Left ventricle myocardium superior (tissue), 1 donor: ENCODE results near the gene SPINK1. TPM values are rescaled to one million over a fixed set of nuclear protein-coding genes. Genes with fewer than 3 reads are reported as not detected.
A peak's percentile ranks its signal among the peaks of the same experiment; 100 is the strongest.
"Not testable (repeated sequence)": the region's sequence is repeated elsewhere in the genome, so short reads cannot be mapped to it uniquely, and the experiment has no call there.

Experiments
- ATAC-seq: fragments of 200-7000 bp; cut with Tn5 transposase; one replicate; pipeline ENCODE4 v1.9.1; 2020; ENCODE audit warnings: mild to moderate bottlenecking, moderate library complexity
- DNase-seq: peaks from one replicate; pipeline ENCODE4 v3.0.0-alpha.2; 2020
- intact Hi-C: fragments of 100-400 bp; cut with micrococcal nuclease; formaldehyde crosslinking; loops from one replicate; pipeline ENCODE4 v1.11.0; 2022
- long read RNA-seq: library from polyadenylated mRNA; unstranded; transcript quantifications from one replicate; pipeline ENCODE4 v2.0.0, GENCODE V29; 2021
- total RNA-seq: library from RNA; stranded (reverse); fragmentation: NEBNext Ultra II Directional; extraction: Animal tissue kit (Norgen Biotek cat#: 25700); gene quantifications from one replicate; pipeline ENCODE4 v1.2.1, GENCODE V29; 2021
- donor health status: DM: no; HTN: yes; CAD: no; lungs with severe emphysema.

The SPINK1 gene
- total RNA-seq, result not detected
- long read RNA-seq, result 0 reads

GRCh38 chr5:147831465-147831864 is at the start of gene SPINK1:
Gene SPINK1 (minus strand): TSS chr5:147831671. CDS start chr5:147831577, 94 bp downstream.
- ATAC-seq, result no peak
- no peak for DNase-seq
- intact Hi-C loops, result no loop called here

- intact Hi-C loops, result no loop called here
- no peak for DNase-seq
- no peak for ATAC-seq
These were observed 49.0 kb upstream of the SPINK1 start for GRCh38 chr5:147880487-147880886.

DNA sequence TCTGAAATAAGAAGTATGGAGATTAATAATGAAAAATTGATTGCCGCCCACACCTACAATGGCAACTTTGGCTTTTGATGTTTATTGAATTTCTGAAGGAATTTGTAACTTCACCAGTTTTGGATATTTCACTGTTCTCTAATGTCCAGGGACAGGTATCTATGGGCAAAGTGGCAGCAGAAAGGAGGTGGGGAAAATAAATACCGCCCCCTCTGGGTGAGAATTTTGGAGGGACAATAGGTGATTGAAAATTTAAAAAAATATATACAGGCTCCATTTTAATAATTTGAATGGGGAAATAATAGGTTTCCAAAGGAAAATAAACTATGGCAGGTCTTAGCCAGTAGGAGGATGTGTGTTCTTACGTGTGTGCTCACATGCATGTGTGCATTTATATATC is 48.3 kb upstream of the SPINK1 start:
- DNase-seq (no peak), ATAC-seq (no peak)
- intact Hi-C loops, result no loop called here

- DNase-seq, result no peak
- no peak for ATAC-seq
- intact Hi-C loops, result no loop called here
These were observed 46.7 kb upstream of the SPINK1 start, which contains the start of gene SCGB3A2 for GRCh38 chr5:147878066-147878759. Gene SCGB3A2 (plus strand): TSS chr5:147878711. CDS start chr5:147878804, 93 bp downstream.

GRCh38 chr5:147876626-147877025 is 45.2 kb upstream of the SPINK1 start:
- no peak for ATAC-seq
- intact Hi-C loops, result no loop called here
- no peak for DNase-seq

GRCh38 chr5:147876141-147876540 is 44.7 kb upstream of the SPINK1 start:
- no peak for DNase-seq
- intact Hi-C loops, result no loop called here
- no peak for ATAC-seq

- ATAC-seq (no peak), DNase-seq (no peak)
- intact Hi-C loops, result no loop called here
These were observed 43.5 kb upstream of the SPINK1 start for GRCh38 chr5:147874910-147875367.

DNA sequence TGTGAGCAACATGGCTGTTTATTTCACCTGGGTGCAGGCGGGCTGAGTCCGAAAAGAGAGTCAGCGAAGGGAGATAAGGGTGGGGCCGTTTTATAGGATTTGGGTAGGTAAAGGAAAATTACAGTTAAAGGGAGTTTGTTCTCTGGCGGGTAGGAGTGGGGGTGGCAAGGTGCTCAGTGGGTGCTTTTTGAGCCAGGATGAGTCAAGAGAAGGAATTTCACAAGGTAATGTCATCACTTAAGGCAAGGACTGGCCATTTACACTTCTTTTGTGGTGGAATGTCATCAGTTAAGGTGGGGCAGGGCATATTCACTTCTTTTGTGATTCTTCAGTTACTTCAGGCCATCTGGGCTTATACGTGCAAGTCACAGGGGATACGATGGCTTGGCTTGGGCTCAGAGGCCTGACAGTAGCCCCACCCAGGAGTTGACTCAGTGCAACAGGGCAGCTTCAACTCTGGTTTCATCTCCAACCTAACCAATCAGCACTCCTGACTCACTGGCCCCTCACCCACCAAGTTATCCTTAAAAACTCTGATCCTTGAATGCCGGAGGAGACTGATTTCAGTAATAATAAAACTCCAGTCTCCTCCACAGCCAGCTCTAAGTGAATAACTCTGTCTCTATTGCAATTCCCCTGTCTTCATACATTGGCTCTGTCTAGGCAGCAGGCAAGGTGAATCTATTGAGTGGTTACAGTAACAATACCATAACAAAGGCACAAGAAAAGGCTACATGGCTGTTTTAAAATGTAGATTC is 42.8 kb upstream of the SPINK1 start:
- ATAC-seq, intact Hi-C loops, DNase-seq: not testable (repeated sequence)

GRCh38 chr5:147872744-147873435 is 41.4 kb upstream of the SPINK1 start:
- not testable (repeated sequence) for ATAC-seq, DNase-seq

GRCh38 chr5:147871980-147872549 is 40.6 kb upstream of the SPINK1 start:
- ATAC-seq, intact Hi-C loops, DNase-seq: not testable (repeated sequence)

More at GRCh38 chr5:147872744-147873435, 41.4 kb upstream of the SPINK1 start:
- intact Hi-C loops, result not testable (repeated sequence)

DNA sequence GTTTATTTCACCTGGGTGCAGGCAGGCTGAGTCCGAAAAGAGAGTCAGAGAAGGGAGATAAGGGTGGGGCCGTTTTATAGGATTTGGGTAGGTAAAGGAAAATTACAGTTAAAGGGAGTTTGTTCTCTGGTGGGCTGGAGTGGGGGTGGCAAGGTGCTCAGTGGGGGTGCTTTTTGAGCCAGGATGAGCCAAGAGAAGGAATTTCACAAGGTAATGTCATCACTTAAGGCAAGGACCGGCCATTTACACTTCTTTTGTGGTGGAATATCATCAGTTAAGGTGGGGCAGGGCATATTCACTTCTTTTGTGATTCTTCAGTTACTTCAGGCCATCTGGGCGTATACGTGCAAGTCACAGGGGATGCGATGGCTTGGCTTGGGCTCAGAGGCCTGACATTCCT is 38.4 kb upstream of the SPINK1 start:
- ATAC-seq, DNase-seq, intact Hi-C loops: not testable (repeated sequence)

DNA sequence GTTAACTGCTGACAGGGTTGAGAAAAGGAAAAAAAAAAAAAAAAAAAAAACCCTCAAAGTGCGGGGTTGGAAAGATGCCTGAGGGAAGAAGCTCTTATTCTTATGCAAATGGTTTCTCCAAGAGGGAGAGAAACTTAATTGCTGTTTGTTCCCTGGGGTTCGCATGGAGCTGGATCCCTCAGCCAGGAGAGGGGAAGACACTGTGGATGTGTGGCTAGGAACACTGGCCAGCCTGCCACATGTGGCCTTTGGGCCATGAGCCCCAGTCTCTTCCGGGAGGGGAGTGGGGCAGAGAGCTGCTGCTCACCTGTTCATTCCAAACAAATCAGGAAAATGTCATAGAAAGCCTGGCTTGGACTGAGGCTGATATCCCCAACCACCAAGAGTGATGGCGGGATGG is 37.6 kb upstream of the SPINK1 start:
- DNase-seq, result no peak
- intact Hi-C loops, result no loop called here
- ATAC-seq, result no peak

DNA sequence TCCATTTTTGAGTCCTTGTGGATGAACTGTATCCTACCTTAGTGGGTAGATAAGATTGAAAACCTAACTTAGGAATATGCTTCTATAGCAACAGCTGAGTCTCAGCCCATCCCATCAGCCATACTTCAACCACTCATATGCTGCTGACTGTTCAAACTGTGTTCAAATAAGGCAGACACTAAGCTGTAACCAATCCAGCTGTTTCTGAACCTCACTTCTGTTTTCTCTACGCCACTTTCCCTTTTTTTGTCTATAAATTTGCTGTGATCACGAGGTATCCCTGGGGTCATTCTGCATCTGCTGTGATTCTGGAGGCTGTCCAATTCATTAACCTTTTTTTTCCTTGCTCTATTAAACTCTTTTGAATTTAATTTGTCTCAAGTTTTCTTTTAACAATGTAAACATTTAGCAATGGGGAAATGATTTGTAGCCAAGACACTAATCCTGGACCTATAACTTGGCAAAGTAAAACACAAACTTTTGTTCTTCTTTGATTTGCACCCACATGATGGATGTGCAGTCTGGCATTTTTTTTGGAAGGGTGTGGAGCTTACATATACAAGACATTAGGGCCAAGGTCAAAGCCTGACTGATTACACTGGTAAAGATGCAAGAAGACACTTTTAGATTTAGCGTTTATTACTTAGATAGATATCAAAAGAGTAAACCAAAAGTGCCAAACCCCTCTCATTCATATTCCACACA is 32.1 kb upstream of the SPINK1 start:
- ATAC-seq (no peak), DNase-seq (no peak)
- intact Hi-C loops, result no loop called here

DNA sequence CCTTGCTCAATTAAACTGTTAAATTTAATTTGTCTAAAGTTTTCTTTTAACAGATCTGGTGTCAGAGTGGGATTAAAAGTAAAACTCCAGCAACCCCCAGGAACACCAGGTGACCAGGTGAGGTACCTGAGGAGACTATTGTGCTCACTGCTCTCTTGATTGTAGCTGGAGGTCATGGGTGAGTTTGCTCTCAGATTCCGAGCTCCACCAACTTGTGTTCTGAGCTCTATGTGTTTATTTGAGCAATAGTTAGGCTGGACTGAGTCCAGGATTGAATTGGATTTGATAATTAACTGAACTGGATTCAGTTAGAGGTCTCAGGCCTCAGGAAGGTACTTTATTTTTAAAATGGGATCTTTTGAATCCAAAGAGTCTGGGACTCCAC is 29.2 kb upstream of the SPINK1 start:
- no peak for DNase-seq
- intact Hi-C loops, result no loop called here
- ATAC-seq, result no peak

DNA sequence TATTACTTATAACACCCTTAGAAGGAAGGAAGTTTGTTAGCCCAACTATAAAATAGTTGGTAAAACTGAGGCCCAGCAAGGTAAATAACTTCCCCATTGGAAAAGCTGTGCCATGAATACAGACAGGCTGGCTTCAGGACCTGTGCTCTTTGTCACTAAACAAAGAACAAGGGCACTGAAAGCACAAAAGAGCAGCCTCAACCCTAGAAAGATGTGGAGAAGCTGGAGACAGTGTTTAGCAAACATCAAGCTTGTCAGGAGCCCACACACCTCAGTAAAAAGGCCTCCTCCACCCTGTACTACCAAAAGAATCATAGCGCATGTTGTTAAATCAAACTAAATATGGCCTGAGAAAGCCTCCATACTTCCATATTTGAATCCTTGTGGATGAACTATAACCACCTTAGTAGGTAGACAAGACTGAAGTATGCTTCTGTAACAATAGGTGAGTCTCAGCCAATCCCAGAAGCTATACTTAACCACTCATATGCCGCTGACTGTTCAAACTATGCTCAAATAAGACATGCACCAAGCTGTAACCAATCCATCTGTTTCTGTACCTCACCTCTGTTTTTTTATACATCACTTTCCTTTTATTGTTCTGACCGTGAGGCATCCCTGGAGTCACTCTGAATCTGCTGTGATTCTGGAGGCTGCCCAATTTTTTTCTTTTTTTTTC is 28.6 kb upstream of the SPINK1 start:
- DNase-seq (no peak), ATAC-seq (no peak)
- intact Hi-C loops, result loop anchor here (10.0 kb wide), 1 partner anchor 75 kb away; no protein-coding TSS in a partner anchor

- intact Hi-C loops, result loop anchor here (10.0 kb wide), 1 partner anchor 76 kb away; no protein-coding TSS in a partner anchor
- ATAC-seq (no peak), DNase-seq (no peak)
These were observed 27.1 kb upstream of the SPINK1 start for GRCh38 chr5:147858565-147858964.

DNA sequence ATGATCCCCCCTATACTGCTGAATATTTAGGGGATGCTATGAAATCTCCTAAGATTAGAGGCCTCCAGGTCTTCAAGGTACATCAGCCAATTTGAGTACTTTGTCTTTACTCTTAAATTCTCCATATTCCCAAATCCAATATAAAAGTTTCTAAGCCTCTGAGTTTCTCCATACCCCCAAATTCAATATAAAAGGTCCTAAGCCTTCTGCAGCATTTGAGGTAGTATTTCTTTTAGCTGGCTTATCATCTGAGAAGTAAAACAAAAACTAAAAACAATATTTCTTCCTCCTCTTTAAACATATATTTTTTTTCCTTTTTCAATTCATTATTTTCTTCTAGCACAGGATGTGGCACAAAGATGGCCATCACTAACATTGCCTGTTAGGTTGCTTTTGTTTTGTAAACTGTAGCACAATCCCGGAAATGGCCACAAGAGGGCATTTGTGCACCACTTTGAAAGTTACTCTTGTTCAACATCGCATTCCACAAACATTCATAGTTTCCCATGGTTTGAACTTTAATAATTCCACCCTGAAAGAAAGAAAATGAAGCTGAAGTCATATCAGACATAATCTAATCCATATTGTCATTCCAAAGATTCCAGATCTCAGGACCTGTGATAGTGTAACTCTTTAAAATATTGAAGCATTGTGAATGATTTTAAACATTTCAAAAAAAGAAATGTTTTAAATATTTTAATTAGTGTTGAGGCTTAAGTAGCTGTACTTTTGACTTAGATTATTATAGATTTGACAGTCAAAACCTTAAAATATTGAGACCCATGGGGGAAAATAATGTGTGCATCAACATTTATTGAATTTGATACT is 26.0 kb upstream of the SPINK1 start:
- ATAC-seq (peak; percentile 37), DNase-seq (peak; percentile 32)
- intact Hi-C loops, result loop anchor here (10.0 kb wide), 1 partner anchor 77 kb away; no protein-coding TSS in a partner anchor
